NCI-H1436 treated with DMSO at 0.1 percent for 48 hours (cell line): ENCODE results near the gene MT4.

Source experiments
- DNase-seq: peaks from one replicate; lab custom pipeline; 2025; lab: John Stamatoyannopoulos, UW

Gene MT4

DNA sequence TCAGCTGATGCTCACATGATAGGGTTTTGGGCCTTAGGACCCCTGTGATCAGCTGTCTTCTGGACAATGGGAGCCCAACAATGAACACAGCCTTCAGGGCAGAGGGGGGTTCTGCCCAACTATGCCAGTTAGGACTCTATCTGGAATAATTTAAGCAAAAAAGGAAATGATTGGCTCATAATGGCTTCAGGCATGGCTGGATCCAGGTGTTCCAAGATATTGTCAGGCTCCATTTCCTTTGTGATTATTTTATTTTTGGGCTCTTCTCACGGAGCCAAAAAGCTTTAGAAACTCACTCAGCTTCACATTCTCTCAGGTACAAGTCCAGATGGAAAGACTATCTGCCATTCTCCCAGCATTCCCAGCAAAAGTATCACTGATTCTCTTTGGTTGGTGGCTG, 40.6 kb downstream of the MT4 start:
- DNase-seq, result no peak

DNA sequence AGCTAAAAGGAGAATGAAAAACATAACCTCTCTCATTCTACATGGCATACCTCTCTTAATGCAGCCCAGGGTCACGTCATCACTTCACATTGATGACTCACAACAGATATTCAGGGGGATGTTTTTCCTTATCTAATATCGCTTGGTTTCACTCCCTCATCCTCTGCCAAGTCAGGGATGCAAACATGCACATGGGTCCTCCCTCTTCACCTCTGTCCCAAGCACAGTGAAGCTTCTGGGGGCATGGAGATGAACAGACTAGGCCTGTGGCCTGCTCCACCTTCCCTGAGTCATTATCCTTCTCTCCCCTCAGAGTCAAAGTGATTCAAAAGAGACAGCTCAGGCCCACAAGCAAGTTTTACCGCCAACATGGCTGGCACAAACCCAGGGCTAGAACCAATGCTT, 41.2 kb downstream of the MT4 start:
- DNase-seq, result no peak

DNA sequence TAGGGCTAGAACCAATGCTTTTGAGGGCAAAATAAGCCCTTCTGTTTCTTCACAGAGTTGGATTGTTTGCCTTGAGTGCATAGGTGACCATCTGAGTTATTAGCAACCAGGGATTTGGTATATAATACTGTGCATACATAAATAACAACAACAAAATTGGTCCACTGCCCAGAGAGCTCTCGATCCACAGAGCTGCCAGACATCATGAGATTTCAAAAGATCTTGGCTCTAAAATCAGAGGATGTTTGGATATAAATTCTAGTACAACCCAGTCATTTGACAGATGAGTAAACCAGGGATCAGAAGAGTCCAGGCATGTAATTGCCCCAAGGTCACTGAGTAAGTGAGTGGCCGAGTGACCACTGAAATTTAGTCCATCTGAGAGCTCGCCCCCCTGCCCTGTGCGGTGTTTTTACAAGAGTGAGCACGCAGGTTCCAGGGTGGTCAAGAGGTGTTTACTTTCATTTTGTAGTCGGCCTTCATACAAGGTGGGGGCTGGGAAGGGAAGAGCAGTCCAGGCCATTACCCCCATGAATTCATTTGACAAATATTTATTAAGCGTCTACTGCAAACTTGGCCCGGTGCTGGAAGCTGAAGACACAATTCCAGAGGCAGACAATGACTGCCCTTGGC, 41.7 kb downstream of the MT4 start:
- no peak for DNase-seq

DNA sequence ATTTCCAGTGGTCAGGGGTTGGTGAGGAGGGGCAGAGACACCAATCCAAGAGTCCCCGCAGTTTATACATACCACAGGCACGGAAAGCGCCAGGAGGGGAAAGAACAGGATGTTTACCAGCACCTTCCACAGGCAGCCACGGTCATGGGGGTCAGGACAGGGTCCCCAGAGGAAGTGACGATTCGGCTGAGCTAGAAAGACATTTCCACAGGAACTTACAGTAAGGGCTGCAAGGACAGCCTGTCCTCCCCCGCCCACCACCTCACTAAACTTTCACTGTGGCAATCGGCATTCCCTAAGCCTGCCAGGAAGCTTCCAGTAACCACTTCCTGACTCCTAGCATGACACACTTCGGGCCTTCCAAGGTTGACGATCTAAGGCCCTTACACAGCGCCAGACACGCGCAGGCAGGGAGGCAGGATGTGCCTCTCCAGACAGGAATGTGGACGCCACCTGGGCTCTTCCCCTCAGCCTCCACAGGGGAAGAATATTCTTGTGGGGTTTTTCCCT, 42.3 kb downstream of the MT4 start:
- DNase-seq, result no peak

DNA sequence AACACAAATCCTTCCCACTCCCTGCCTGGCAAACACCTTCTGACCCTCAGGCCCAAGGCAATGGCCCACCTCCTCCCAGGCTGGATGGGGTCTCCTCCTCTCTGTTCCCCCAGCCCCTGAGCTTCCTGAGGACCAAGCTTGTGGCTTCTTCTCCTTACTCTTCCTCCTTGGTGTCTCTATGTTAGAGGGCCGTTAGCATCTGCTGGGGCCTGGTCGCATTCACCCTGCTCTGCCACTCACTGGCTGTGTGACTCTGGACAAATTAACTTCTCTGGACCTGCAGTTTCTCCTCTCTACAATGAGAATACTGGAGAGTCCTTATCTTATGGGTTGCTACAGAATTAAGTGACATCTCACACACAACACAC, 42.8 kb downstream of the MT4 start:
- DNase-seq, result no peak

DNA sequence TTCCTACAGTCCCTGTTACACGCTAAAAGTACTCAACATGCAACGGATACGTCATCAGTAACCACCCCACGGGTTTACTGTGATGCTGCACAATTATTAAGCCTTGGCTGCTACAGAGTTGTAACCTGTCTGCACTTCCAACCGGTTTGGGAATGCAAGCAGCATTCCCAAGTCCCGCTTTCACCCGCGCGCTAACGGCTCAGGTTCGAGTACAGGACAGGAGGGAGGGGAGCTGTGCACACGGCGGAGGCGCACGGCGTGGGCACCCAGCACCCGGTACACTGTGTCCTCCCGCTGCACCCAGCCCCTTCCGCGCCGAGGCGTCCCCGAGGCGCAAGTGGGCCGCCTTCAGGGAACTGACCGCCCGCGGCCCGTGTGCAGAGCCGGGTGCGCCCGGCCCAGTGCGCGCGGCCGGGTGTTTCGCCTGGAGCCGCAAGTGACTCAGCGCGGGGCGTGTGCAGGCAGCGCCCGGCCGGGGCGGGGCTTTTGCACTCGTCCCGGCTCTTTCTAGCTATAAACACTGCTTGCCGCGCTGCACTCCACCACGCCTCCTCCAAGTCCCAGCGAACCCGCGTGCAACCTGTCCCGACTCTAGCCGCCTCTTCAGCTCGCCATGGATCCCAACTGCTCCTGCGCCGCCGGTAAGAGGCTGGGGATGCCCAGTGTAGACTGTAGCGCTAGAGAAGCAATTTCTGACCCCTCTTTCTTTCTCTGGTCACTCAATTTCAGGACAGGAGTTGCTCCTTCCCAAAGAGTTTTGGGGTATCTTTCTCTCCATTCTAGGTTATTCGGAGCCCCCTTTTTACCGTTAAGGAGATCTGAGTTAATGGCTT, 43.4 kb downstream of the MT4 start, which contains the start of gene MT2A:
MT2A (plus strand) TSS at position 542 of the 833 bp plus-strand sequence; CDS start at position 614, 72 bp downstream.
- peak; percentile 69 for DNase-seq

DNA sequence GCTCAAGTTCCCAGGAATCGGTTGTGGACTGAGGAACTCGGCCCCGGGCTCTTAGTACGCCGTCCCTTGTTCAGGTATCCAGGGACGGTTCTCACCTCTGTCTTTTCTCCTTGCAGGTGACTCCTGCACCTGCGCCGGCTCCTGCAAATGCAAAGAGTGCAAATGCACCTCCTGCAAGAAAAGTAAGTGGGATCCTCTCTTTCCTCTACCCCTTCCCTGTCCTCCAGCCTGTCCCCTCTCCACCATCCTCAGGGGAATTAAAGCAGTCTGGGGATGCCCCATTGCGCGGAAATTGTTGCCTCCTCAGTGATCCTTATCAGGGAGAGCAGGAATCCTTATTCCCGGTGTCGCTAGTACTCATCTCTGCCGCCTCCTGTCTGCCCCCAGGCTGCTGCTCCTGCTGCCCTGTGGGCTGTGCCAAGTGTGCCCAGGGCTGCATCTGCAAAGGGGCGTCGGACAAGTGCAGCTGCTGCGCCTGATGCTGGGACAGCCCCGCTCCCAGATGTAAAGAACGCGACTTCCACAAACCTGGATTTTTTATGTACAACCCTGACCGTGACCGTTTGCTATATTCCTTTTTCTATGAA, 44.1 kb downstream of the MT4 start:
- no peak for DNase-seq

DNA sequence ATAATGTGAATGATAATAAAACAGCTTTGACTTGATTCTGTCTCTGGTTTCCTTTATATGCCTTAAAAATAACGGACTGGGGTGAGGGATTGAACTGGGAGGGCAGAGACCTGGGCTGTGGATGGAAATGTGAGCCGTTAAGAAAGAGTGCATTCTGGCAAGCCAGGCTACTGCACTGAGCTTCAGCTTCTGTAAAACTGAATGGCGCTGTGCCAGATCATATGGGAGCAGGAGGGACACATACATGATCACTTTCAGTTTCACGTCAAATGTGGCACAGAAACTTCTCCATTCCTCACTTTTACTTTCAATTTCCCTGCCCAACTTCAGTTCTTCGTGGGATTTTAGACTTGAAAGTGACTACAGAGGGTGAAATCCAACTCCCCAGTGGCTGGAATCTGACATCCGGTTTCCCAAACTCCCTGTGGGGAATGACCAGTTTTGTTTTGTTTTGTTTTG, 44.6 kb downstream of the MT4 start:
- DNase-seq, result no peak

DNA sequence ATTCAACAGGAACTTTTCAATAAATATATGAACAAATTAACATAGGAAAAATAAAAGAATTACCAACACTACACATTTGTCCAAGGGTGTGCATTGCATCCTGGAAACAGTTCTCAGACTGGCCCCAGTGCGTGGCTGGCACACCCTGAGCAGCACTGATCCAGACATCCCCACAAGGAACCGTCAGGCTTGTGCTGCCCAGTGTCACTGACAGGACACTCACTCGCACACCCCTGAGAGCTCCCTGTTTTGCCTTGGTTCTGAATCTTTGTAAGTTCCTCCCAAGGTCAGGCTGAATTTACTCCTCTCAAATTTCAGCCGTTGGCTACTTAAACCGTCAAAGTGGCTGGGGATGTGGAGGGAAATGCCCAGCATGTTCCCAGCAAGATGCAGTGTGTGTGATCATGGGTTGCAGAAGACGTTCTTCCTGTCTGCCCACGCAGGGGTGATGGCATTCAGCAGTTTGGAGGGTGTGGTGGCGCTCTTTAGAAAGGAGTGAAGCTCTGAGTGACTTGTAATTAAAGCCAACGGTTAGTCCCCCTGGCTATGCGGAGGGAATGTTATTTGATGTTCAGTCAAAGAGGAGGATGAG, 45.2 kb downstream of the MT4 start:
- DNase-seq, result no peak

DNA sequence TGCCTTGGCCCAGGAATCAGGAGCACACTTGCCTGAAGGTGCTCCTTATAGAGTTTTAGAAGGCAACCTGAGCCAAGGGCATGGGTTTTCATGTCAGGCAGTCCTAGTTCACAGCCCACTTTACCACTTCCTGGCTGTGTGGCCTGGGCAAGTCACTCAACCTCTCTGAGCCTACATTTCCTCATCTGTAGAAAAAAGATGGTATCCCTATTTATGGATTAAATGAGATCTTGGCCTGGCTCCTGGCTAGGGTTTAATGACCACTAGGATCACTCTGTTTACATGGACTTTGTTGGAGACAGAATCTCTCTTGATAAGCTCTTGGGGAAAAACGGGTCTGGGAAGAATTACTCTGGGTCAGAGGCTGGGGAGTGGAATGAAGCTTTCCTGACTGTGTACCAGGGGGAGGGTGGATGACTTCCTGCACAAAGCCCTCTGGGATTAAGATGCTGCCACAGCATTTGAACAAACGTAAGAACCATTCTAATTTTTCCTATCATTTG, 45.8 kb downstream of the MT4 start:
- no peak for DNase-seq

DNA sequence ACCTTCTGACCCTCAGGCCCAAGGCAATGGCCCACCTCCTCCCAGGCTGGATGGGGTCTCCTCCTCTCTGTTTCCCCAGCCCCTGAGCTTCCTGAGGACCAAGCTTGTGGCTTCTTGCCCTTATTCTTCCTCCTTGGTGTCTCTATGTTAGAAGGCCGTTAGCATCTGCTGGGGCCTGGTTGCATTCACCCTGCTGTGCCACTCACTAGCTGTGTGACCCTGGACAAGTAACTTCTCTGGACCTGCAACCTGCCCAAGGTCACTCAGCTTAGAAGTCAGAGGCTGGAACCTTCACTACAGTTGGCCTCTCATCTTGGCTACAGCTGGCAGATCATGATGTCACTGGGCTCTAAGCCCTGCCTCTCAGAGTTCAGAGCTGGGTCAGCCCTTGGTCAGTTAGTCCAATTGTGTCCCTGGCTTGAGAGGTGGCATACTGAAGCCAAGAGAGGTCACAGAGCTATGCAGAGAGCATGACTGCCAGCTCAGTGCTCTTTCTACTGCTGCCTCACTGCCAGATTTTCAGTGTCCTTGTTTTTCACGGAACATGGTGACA, 46.5 kb downstream of the MT4 start:
- no peak for DNase-seq

DNA sequence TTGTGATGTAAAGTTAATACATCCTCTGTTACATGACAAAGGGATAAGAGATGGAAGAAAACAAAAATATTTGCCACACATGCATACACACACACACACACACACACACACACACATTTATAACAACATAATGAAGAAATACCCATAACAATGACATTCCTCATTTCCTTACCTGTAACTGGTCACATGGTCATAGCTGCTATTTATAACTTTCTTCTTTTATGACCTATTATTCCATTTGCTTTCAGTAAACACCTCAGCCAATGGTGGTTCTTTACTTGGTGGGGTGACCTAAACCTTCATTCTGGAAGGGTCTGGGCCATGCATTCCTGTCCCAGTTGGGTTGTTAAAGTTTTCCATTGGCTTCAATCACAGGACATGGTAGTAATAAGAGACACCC, 48.8 kb downstream of the MT4 start:
- DNase-seq, result no peak

DNA sequence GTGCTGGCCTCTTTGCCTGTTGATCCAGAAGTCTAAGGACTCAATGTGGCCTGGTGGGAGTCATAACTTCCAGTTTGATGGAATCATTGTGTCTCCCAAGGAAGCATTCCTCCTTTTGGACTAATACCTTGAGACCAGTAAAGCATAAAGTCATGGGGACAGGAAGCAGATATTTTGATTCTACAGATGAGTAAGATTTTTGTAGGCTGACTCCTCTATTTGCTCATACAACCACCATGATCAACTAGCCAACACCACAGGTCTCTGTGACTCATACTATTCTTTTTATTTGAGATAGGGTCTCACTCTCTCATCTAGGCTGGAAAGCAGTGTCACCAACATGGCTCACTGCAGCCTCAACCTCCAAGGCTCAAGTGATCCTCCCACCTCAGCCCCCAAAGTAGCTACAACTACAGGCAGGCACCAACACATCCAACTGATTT, 49.7 kb downstream of the MT4 start:
- DNase-seq, result no peak

DNA sequence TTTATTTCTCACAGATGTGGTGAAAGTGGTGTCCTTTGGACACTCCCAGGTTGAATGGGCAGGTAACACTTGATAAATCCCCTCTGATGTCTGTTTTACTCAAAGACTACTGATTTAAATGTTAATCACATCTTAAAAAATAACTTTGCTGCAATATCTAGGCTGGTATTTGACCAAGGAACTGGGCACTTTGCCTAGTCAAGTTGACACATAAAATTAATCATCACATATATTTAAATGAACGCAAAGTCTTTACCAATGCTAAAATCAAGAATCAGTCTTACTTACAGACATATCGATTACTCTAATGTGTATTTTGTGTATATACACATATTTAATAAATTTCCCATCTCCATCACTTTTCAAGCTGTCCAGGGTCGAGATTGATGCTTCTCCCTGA, 50.5 kb downstream of the MT4 start:
- no peak for DNase-seq

DNA sequence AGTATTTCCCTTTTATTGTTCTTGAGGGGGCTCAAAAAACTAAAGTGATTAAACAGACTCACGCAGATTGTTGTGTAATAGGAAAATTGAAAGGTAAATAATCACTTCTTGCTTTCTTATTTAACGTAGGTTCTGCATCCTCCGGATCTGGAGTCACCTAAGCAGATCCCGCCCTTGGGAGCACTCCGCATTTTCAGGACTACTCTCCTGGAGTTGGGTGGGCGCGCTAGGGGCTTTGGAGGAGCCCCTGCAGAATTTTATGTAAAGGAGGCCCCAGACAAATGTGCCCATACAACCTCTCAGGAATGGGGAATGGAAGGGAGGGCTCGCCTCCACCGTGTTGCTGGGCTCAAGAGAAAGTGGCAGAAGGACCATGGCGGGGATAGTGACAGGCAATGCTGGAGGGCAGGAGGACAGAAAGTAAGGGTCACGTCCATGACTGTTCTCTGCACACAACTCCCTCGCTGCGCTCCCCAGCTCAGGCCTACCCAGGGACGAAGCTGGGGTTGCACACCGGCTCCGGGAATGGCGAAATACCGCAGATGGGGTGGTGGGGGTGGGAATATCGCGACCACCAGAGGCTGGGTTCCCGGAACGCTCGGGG, 51.8 kb downstream of the MT4 start:
- no peak for DNase-seq

DNA sequence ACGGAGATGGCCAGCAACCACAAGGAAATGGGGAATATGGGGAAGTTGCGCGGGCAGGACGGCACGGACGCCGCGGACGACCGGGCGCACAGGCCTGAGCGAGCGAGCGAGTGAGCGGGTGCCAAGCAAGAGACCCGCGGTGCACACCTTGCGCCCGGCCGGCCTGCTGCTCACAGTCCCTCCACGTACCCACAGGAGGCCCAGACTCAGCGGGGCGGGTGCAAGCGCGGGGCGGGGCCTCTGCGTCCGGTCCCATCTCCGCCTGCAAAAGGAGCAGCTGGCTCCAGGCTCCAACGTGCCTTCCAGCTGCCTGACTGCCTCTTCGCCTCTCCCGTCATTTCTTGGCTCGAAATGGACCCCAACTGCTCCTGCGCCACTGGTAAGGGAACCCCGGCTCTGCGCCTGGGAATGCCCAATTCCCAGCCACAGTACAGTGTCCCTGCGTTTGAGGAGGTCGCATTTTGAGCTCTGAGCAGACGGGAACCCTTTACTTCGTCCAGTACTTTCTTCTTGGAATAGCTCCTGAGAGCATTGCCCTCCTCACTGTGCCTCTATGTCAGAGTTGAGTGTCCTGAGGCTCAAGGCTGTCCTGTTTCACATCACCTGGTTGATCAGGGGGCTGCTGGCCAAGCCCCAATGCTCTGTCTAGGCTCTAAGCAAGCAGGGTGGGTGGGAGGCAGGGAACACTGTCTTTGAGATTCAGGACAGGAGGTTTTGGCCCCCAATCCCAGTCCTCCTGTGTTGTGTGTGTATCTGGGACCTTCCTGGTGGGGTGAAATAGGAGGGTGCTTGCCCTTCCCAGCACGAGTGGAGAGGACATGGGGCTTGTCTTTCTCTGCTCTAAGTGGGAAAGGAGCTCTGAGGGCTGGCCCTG, 52.6 kb downstream of the MT4 start:
- no peak for DNase-seq

DNA sequence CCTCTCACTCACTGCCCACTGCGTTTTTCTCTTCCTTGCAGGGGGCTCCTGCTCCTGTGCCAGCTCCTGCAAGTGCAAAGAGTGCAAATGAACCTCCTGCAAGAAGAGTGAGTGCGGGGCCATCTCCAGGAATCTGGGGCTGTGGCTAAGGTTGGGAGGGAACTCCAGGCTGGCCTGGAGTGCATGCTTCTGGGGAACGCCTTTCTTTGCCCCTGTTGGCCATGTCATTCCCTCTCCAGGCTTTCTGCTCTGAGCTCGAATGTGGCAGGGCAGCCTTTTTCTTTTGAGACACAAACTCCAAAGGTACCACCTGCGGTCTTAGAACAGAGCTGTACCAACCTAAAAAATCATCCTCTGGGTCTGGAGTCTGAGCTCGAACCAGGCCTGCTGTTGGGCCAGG, 53.3 kb downstream of the MT4 start:
- DNase-seq, result no peak
